IMR-90 (cell line): Measurements from ENCODE around the gene GCH1. TPM values are rescaled to one million over a fixed set of nuclear protein-coding genes. Genes with fewer than 3 reads are reported as not detected.
"Not testable (repeated sequence)": the region's sequence is repeated elsewhere in the genome, so short reads cannot be mapped to it uniquely, and the experiment has no call there.

Experiments used
- ATAC-seq: fragments of 200-7000 bp; cut with Tn5 transposase; 2 replicates; pipeline ENCODE4 v1.9.1; 2020; ENCODE audit warnings: low read depth, mild to moderate bottlenecking, moderate library complexity
- BruUV-seq: library from RNA; stranded (reverse); fragments of 400-500 nt; replicated peaks from 2 replicates; lab custom pipeline; 2021; lab: Mats Ljungman, UMichigan
- CTCF ChIA-PET: fragments of 300-600 bp; formaldehyde crosslinking; extraction: SDS; loops from one replicate; lab custom pipeline; 2021; ENCODE audit warnings: antibody characterized with exemption; lab: Yijun Ruan, JAX
- POLR2A ChIA-PET: fragments of 300-600 bp; sonication (Branson Sonifier 250); formaldehyde crosslinking; loops from one replicate; lab custom pipeline; 2022; ENCODE audit warnings: antibody characterized with exemption; ENCODE audit not compliant: unreplicated experiment; lab: Charles Lee
- DNase-seq: peaks from one replicate; pipeline ENCODE4 v3.0.0; 2013
- H2AFZ ChIP-seq: replicated peaks from 2 replicates; pipeline ENCODE3; 2013; ENCODE audit warnings: low read length, mild to moderate bottlenecking; ENCODE audit not compliant: poor library complexity
- H2AK5ac ChIP-seq: 2 replicates; pipeline ENCODE4 v1.6.1; 2013; ENCODE audit warnings: low read depth, low read length, inconsistent platforms
- H2AK9ac ChIP-seq: replicated peaks from 2 replicates; pipeline ENCODE3; 2013; ENCODE audit warnings: mild to moderate bottlenecking, low read depth, low read length, moderate library complexity; ENCODE audit not compliant: poor library complexity
- H2BK120ac ChIP-seq: 2 replicates; pipeline ENCODE4 v1.6.1; 2013; ENCODE audit warnings: low read depth, low read length, inconsistent platforms
- H2BK15ac ChIP-seq: 3 replicates; pipeline ENCODE4 v1.6.1; 2013; ENCODE audit warnings: low read depth, low read length, inconsistent platforms
- H2BK20ac ChIP-seq: 2 replicates; pipeline ENCODE4 v1.6.1; 2013; ENCODE audit warnings: low read depth, mild to moderate bottlenecking, inconsistent platforms, low read length, moderate library complexity
- H2BK5ac ChIP-seq: 2 replicates; pipeline ENCODE4 v1.6.1; 2013; ENCODE audit warnings: mild to moderate bottlenecking, low read depth, low read length, inconsistent platforms; ENCODE audit not compliant: poor library complexity, severe bottlenecking
- H3K14ac ChIP-seq: replicated peaks from 2 replicates; pipeline ENCODE4 v1.6.1; 2013; ENCODE audit warnings: low read depth, low read length, inconsistent platforms
- H3K18ac ChIP-seq: 2 replicates; pipeline ENCODE4 v1.6.1; 2013; ENCODE audit warnings: low read depth, low read length, control low read depth
- H3K23ac ChIP-seq: 2 replicates; pipeline ENCODE4 v1.6.1; 2013; ENCODE audit warnings: low read depth, low read length, inconsistent platforms
- H3K27ac ChIP-seq: 2 replicates; pipeline ENCODE4 v1.5.1; 2013; ENCODE audit warnings: mild to moderate bottlenecking, control low read depth, low read length; ENCODE audit not compliant: insufficient read depth
- H3K27me3 ChIP-seq: 2 replicates; pipeline ENCODE4 v1.6.1; 2013; ENCODE audit warnings: low read length; ENCODE audit not compliant: control insufficient read depth, insufficient read depth
- H3K36me3 ChIP-seq: 2 replicates; pipeline ENCODE4 v1.6.1; 2013; ENCODE audit warnings: low read length, mixed read lengths; ENCODE audit not compliant: control insufficient read depth, insufficient read depth
- H3K4ac ChIP-seq: 2 replicates; pipeline ENCODE4 v1.6.1; 2013; ENCODE audit warnings: low read depth, low read length, inconsistent platforms
- H3K4me1 ChIP-seq: 2 replicates; pipeline ENCODE4 v1.6.1; 2013; ENCODE audit warnings: low read length, mixed read lengths; ENCODE audit not compliant: control insufficient read depth, insufficient read depth
- H3K4me2 ChIP-seq: 2 replicates; pipeline ENCODE4 v1.6.1; 2013; ENCODE audit warnings: low read depth, mild to moderate bottlenecking, control low read depth, low read length, moderate library complexity
- H3K4me3 ChIP-seq: 2 replicates; pipeline ENCODE4 v1.5.1; 2013; ENCODE audit warnings: low read depth, mild to moderate bottlenecking, control low read depth, low read length, moderate library complexity; ENCODE audit not compliant: insufficient read depth
- H3K56ac ChIP-seq: 2 replicates; pipeline ENCODE4 v1.6.1; 2013; ENCODE audit warnings: low read length, inconsistent platforms; ENCODE audit not compliant: insufficient read depth; ENCODE audit errors: extremely low read depth
- H3K79me1 ChIP-seq, 2 experiments: 2 replicates each; pipeline ENCODE4 v1.6.1; 2013; ENCODE audit warnings: low read length in 2 of 2, inconsistent platforms in 1 of 2, low read depth in 1 of 2
- H3K9ac ChIP-seq: 2 replicates; pipeline ENCODE4 v1.6.1; 2013; ENCODE audit warnings: low read depth, low read length, control low read depth
- H3K9me1 ChIP-seq: 2 replicates; pipeline ENCODE4 v1.6.1; 2013; ENCODE audit warnings: low read length, inconsistent platforms; ENCODE audit not compliant: insufficient read depth
- H3K9me3 ChIP-seq: 2 replicates; pipeline ENCODE4 v1.6.1; 2013; ENCODE audit warnings: low read length; ENCODE audit not compliant: control insufficient read depth, insufficient read depth
- H4K20me1 ChIP-seq: 2 replicates; pipeline ENCODE4 v1.6.1; 2013; ENCODE audit warnings: low read length, inconsistent platforms; ENCODE audit not compliant: insufficient read depth
- H4K5ac ChIP-seq: 2 replicates; pipeline ENCODE4 v1.6.1; 2013; ENCODE audit warnings: mild to moderate bottlenecking, low read depth, low read length, control low read depth
- H4K8ac ChIP-seq, 2 experiments: 2 replicates each; pipeline ENCODE4 v1.6.1; 2013; ENCODE audit warnings: low read depth in 2 of 2, low read length in 2 of 2, control low read depth in 1 of 2, inconsistent platforms in 1 of 2
- H4K91ac ChIP-seq: 2 replicates; pipeline ENCODE4 v1.6.1; 2013; ENCODE audit warnings: low read depth, low read length, inconsistent platforms; ENCODE audit not compliant: insufficient read depth
- CEBPB ChIP-seq: IDR thresholded peaks from 2 replicates; pipeline ENCODE4 v1.6.1; 2012; ENCODE audit warnings: low read depth, low read length, improper control_type of control experiment
- CHD1 ChIP-seq: IDR thresholded peaks from 2 replicates; pipeline ENCODE4 v1.6.1; 2012; ENCODE audit warnings: low read depth, low read length, improper control_type of control experiment
- CTCF ChIP-seq: conservative IDR thresholded peaks from 2 replicates; pipeline ENCODE4 v1.5.1; 2012; ENCODE audit warnings: mild to moderate bottlenecking, low read depth, low read length, improper control_type of control experiment
- MAFK ChIP-seq: IDR thresholded peaks from 2 replicates; pipeline ENCODE4 v1.6.1; 2012; ENCODE audit warnings: low read depth, low read length, improper control_type of control experiment
- NFE2L2 ChIP-seq: fragments of 150-350 bp; IDR thresholded peaks from 2 replicates; pipeline ENCODE4 v1.6.1; 2016; ENCODE audit warnings: low read depth, mild to moderate bottlenecking, low read length
- POLR2A ChIP-seq: IDR thresholded peaks from 2 replicates; pipeline ENCODE4 v1.6.1; 2012; ENCODE audit warnings: mild to moderate bottlenecking, low read depth, low read length
- RFX5 ChIP-seq: IDR thresholded peaks from 2 replicates; pipeline ENCODE4 v1.8.0; 2012; ENCODE audit warnings: low read depth, mild to moderate bottlenecking, low read length, moderate library complexity
- WGBS, 2 experiments: methylation state at CpG; one replicate each; pipeline versions ENCODE4 v1.1.5 to v1.1.7; 2013; ENCODE audit warnings: missing lambda C conversion rate in 2 of 2; ENCODE audit not compliant: insufficient read length in 1 of 2; ENCODE audit errors: extremely low coverage in 2 of 2; 5-methylcytosine and 5-hydroxymethylcytosine counted together
- dilution Hi-C: fragments of 300-500 bp; cut with HindIII; formaldehyde crosslinking; loops from one replicate; pipeline ENCODE4 v1.14.3; 2018; ENCODE audit warnings: low sequenced_read_pairs; ENCODE audit not compliant: unreplicated experiment
- in situ Hi-C: fragments of 300-500 bp; cut with MboI; formaldehyde crosslinking; loops from 3 replicates; pipeline ENCODE4 v1.14.3; 2019; ENCODE audit warnings: low sequenced_read_pairs, inconsistent platforms, mixed read lengths
- intact Hi-C: fragments of 100-400 bp; cut with micrococcal nuclease; formaldehyde crosslinking; loops from 2 replicates; pipeline ENCODE4 v1.10.0; 2022
- polyA plus RNA-seq, 3 experiments: library from polyadenylated mRNA; depleted of rRNA; stranded (reverse); fragments of >200 nt; gene quantifications; 2 replicates each; pipeline ENCODE4 v1.2.3, GENCODE V29; 2012; ENCODE audit warnings: low replicate concordance in 1 of 3
- total RNA-seq: library from RNA; depleted of rRNA; stranded (reverse); fragments of >200 nt; gene quantifications from 2 replicates; pipeline ENCODE4 v1.2.3, GENCODE V29; 2012

Gene GCH1
- total and polyA plus RNA-seq, 2 of the 4 experiments (the other 2 are of a cell fraction), result 0.54 to 0.74 TPM

GRCh38 chr14:54803396-54803795 is 99.2 kb downstream of the GCH1 start:
- Histone ChIP-seq H3K9me1 (0 out of 2 replicates have a peak, but pooled peaks cover 3% of the 10 kb centered on the region), H3K14ac (no peak overlapping the region), H3K79me1 (no peaks in the 10 kb centered on the region; a peak in 1 of 4 replicates), H3K27me3 (no peaks in the 10 kb centered on the region; the same call in 1 of the 2 replicates), H3K27ac (no peak overlapping the region), H2AK5ac (no peak overlapping the region), H3K18ac (no peak overlapping the region), H3K23ac (no peak overlapping the region), H3K9me3 (no peaks in the 10 kb centered on the region), H2BK20ac (no peak overlapping the region), H3K4ac (no peak overlapping the region), H3K36me3 (no peaks in the 10 kb centered on the region), H2BK5ac (no peak overlapping the region), H2BK120ac (no peak overlapping the region), H4K20me1 (no peaks in the 10 kb centered on the region), H3K9ac (no peak overlapping the region), H3K4me2 (no peak overlapping the region), H3K4me1 (peaks cover 3% of the 10 kb centered on the region; the same call in 1 of the 2 replicates), H2AFZ (no peak overlapping the region), H2AK9ac (no peak overlapping the region), H4K5ac (no peak overlapping the region), H3K4me3 (no peak overlapping the region), H3K56ac (no peak overlapping the region), H4K91ac (no peak overlapping the region), H4K8ac (no peak overlapping the region), H2BK15ac (no peak overlapping the region)
- CTCF ChIA-PET, result no interaction called here
- POLR2A ChIA-PET, result no interaction called here
- intact Hi-C loops, result no loop called here
- DNase-seq (no peak), ATAC-seq (no peak)
- in situ Hi-C loops, result loop anchor here (10.0 kb wide), 1 partner anchor 249 kb away; no protein-coding TSS in a partner anchor
- no CpG with 5 or more reads among the region's 7 CpGs for WGBS, 2 experiments
- BruUV-seq, result no TSS peak
- dilution Hi-C loops, result no loop called here
- TF ChIP-seq CHD1, result no peak
- TF ChIP-seq MAFK, result no peak
- no peak for TF ChIP-seq NFE2L2
- TF ChIP-seq CEBPB, result no peak
- no peak for TF ChIP-seq CTCF
- TF ChIP-seq RFX5, result no peak
- TF ChIP-seq POLR2A, result no peak

GRCh38 chr14:54801482-54801881 is 101.1 kb downstream of the GCH1 start:
- peaks cover 12% of the 10 kb centered on the region for H3K4me1 ChIP-seq
- CTCF ChIA-PET, ATAC-seq, H3K27ac ChIP-seq, POLR2A ChIA-PET, H4K20me1 ChIP-seq, BruUV-seq, H2BK20ac ChIP-seq, H3K9me3 ChIP-seq, H3K56ac ChIP-seq, dilution Hi-C loops, H2AFZ ChIP-seq, H3K23ac ChIP-seq, H3K18ac ChIP-seq, H3K9me1 ChIP-seq, H3K36me3 ChIP-seq, H2AK5ac ChIP-seq, H2BK5ac ChIP-seq, H3K9ac ChIP-seq, H2BK15ac ChIP-seq, H3K79me1 ChIP-seq, H2BK120ac ChIP-seq, H3K27me3 ChIP-seq, intact Hi-C loops, H2AK9ac ChIP-seq, H4K8ac ChIP-seq, H3K4ac ChIP-seq, DNase-seq, H4K91ac ChIP-seq, H3K4me2 ChIP-seq, H4K5ac ChIP-seq, H3K14ac ChIP-seq, H3K4me3 ChIP-seq: not testable (repeated sequence)
- WGBS, 2 experiments, result no CpG with 5 or more reads among the region's 2 CpGs
- in situ Hi-C loops, result loop anchor here (10.0 kb wide), 1 partner anchor 247 kb away; no protein-coding TSS in a partner anchor
